Effector memory CD4-positive, alpha-beta T cell (primary cell): ENCODE data around the gene NR1D1.

Experiments used
- DNase-seq, 3 donors: peaks; one replicate each; pipeline ENCODE4 v3.0.0-alpha.2; 2020
- H3K27ac ChIP-seq: 2 replicates; pipeline ENCODE4 v1.7.0; 2013; ENCODE audit warnings: mild to moderate bottlenecking, low read length, moderate library complexity; ENCODE audit not compliant: insufficient read depth, poor library complexity, severe bottlenecking
- H3K27me3 ChIP-seq: replicated peaks from 2 replicates; pipeline ENCODE4 v1.7.0; 2013; ENCODE audit warnings: mild to moderate bottlenecking, low read length; ENCODE audit not compliant: insufficient read depth, control insufficient read depth, poor library complexity, severe bottlenecking
- H3K36me3 ChIP-seq: 2 replicates; pipeline ENCODE4 v1.7.0; 2013; ENCODE audit warnings: mild to moderate bottlenecking, low read length, moderate library complexity; ENCODE audit not compliant: control insufficient read depth, insufficient read depth
- H3K4me1 ChIP-seq: 2 replicates; pipeline ENCODE4 v1.7.0; 2013; ENCODE audit warnings: low read length, mild to moderate bottlenecking; ENCODE audit not compliant: control insufficient read depth, insufficient read depth, poor library complexity, severe bottlenecking
- H3K4me3 ChIP-seq: 2 replicates; pipeline ENCODE4 v1.7.0; 2013; ENCODE audit warnings: low read length, low read depth, mild to moderate bottlenecking; ENCODE audit not compliant: insufficient read depth, poor library complexity, severe bottlenecking
- H3K9me3 ChIP-seq: 2 replicates; pipeline ENCODE4 v1.7.0; 2013; ENCODE audit warnings: mild to moderate bottlenecking, low read length, moderate library complexity; ENCODE audit not compliant: control insufficient read depth

Gene NR1D1

GRCh38 chr17:40087903-40088718 lies 12.3 kb downstream of the NR1D1 start:
- Histone ChIP-seq H3K9me3 (no peaks in the 10 kb centered on the region), H3K4me1 (no peaks in the 10 kb centered on the region), H3K27ac (no peak overlapping the region), H3K4me3 (no peak overlapping the region), H3K27me3 (no peaks in the 10 kb centered on the region), H3K36me3 (peaks cover 82% of the 10 kb centered on the region)
- DNase-seq: no peak

- Histone ChIP-seq H3K27ac (no peak overlapping the region), H3K9me3 (no peaks in the 10 kb centered on the region), H3K4me3 (no peak overlapping the region), H3K27me3 (no peaks in the 10 kb centered on the region), H3K36me3 (peaks cover 75% of the 10 kb centered on the region), H3K4me1 (no peaks in the 10 kb centered on the region)
- no peak for DNase-seq
These were observed 13.2 kb downstream of the NR1D1 start for GRCh38 chr17:40087049-40087794.

GRCh38 chr17:40086150-40087044 lies 14.0 kb downstream of the NR1D1 start:
- no peaks in the 10 kb centered on the region for H3K27me3 ChIP-seq
- H3K4me3 ChIP-seq: no peak overlapping the region
- no peak for DNase-seq
- no peaks in the 10 kb centered on the region for H3K9me3 ChIP-seq
- no peak overlapping the region for H3K27ac ChIP-seq
- peaks cover 72% of the 10 kb centered on the region for H3K36me3 ChIP-seq
- no peaks in the 10 kb centered on the region for H3K4me1 ChIP-seq

- Histone ChIP-seq H3K27me3 (no peaks in the 10 kb centered on the region), H3K9me3 (no peaks in the 10 kb centered on the region), H3K36me3 (peaks cover 60% of the 10 kb centered on the region), H3K27ac (no peak overlapping the region), H3K4me3 (no peak overlapping the region), H3K4me1 (no peaks in the 10 kb centered on the region)
- DNase-seq: no peak
These were observed 15.9 kb downstream of the NR1D1 start for GRCh38 chr17:40084477-40084876.

- no peak overlapping the region for H3K4me3 ChIP-seq
- DNase-seq: no peak
- no peaks in the 10 kb centered on the region for H3K27me3 ChIP-seq
- H3K27ac ChIP-seq: no peak overlapping the region
- H3K9me3 ChIP-seq: no peaks in the 10 kb centered on the region
- H3K36me3 ChIP-seq: peaks cover 35% of the 10 kb centered on the region
- H3K4me1 ChIP-seq: peaks cover 11% of the 10 kb centered on the region
These were observed 20.8 kb downstream of the NR1D1 start for GRCh38 chr17:40079545-40079944.

GRCh38 chr17:40076591-40076990 lies 23.8 kb downstream of the NR1D1 start:
- peaks cover 26% of the 10 kb centered on the region for H3K36me3 ChIP-seq
- peaks cover 18% of the 10 kb centered on the region for H3K4me1 ChIP-seq
- H3K27ac ChIP-seq: no peak overlapping the region
- H3K27me3 ChIP-seq: no peaks in the 10 kb centered on the region
- no peaks in the 10 kb centered on the region for H3K9me3 ChIP-seq
- H3K4me3 ChIP-seq: no peak overlapping the region
- DNase-seq: no peak

GRCh38 chr17:40075942-40076498 lies 24.4 kb downstream of the NR1D1 start:
- DNase-seq: no peak
- Histone ChIP-seq H3K36me3 (peaks cover 23% of the 10 kb centered on the region), H3K27ac (no peak overlapping the region), H3K4me3 (no peak overlapping the region), H3K9me3 (no peaks in the 10 kb centered on the region), H3K27me3 (no peaks in the 10 kb centered on the region), H3K4me1 (peaks cover 23% of the 10 kb centered on the region)

- Histone ChIP-seq H3K27me3 (no peaks in the 10 kb centered on the region), H3K4me1 (peaks cover 29% of the 10 kb centered on the region), H3K27ac (no peak overlapping the region), H3K9me3 (no peaks in the 10 kb centered on the region), H3K4me3 (no peak overlapping the region), H3K36me3 (peaks cover 21% of the 10 kb centered on the region)
- peak in 2 of 3 donors; percentile 47 to 53 for DNase-seq
These were observed 25.0 kb downstream of the NR1D1 start for GRCh38 chr17:40075201-40075941.

GRCh38 chr17:40074871-40075200 lies 25.6 kb downstream of the NR1D1 start:
- peaks cover 35% of the 10 kb centered on the region for H3K4me1 ChIP-seq
- H3K27me3 ChIP-seq: no peaks in the 10 kb centered on the region
- DNase-seq: no peak
- no peak overlapping the region for H3K27ac ChIP-seq
- H3K36me3 ChIP-seq: peaks cover 21% of the 10 kb centered on the region
- no peaks in the 10 kb centered on the region for H3K9me3 ChIP-seq
- H3K4me3 ChIP-seq: no peak overlapping the region
